ENCODE data around the gene KRT35.
"Not testable (repeated sequence)": the region's sequence is repeated elsewhere in the genome, so short reads cannot be mapped to it uniquely, and the experiment has no call there.

Gene KRT35

DNA sequence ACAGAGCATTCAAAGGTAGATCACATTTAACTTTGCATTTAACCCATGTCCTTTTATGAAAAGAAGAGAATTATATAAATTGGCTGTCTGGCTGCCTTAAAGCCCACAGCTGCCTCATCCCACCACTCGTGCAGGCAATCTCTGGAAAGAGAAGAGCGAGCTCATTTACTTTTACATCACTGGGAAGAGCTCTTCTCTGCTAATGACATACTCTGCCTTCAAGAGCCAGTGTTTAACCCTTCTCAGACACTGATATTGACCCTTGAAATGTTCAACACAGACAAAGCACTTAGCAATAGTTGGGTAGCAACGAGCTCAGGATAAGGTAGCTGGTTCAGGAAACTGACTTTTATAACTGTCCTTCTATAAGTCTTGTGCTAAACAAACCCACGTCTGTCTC, 46.9 kb downstream of the KRT35 start:
- no peak overlapping the region for H3K18ac ChIP-seq (ENCODE audit: low read length)
- no peak overlapping the region for H4K12ac ChIP-seq (ENCODE audit: low read depth, low read length)
- H3K4me2 ChIP-seq (ENCODE audit: low read length): no peak overlapping the region
- H3K27ac ChIP-seq (ENCODE audit: low read depth, low read length): no peak overlapping the region
- H3K4me3 ChIP-seq (ENCODE audit: low read depth, low read length): no peak overlapping the region
- no peaks in the 10 kb centered on the region for H3K27me3 ChIP-seq (ENCODE audit: insufficient read depth, low read length)
- DNase-seq: no peak
- no peak overlapping the region for H2BK120ac ChIP-seq (ENCODE audit: insufficient read depth, low read length, poor library complexity)
- no peak overlapping the region for H3K9ac ChIP-seq (ENCODE audit: low read length)
- H3K79me2 ChIP-seq (ENCODE audit: control insufficient read depth, insufficient read depth, low read length, poor library complexity): no peaks in the 10 kb centered on the region
- H3K36me3 ChIP-seq (ENCODE audit: control insufficient read depth in 1 of 2, insufficient read depth in 2 of 2, low read length in 2 of 2): no peaks in the 10 kb centered on the region
- H4K8ac ChIP-seq (ENCODE audit: low read depth, low read length): no peak overlapping the region
- H2AK5ac ChIP-seq (ENCODE audit: low read length): no peak overlapping the region
- H3K4ac ChIP-seq (ENCODE audit: low read depth, low read length): no peak overlapping the region
- no peaks in the 10 kb centered on the region for H3K9me3 ChIP-seq (ENCODE audit: insufficient read depth, low read depth, low read length)
- no peak overlapping the region for H3K14ac ChIP-seq (ENCODE audit: low read length)
- no peaks in the 10 kb centered on the region for H3K79me1 ChIP-seq (ENCODE audit: low read length)
- H2BK12ac ChIP-seq (ENCODE audit: low read length): no peak overlapping the region
- no CpG with 5 or more reads among the region's 4 CpGs for WGBS (ENCODE audit: extremely low coverage, insufficient coverage, insufficient read length)
- no peak overlapping the region for H4K91ac ChIP-seq (ENCODE audit: low read depth, low read length)
- H3K23ac ChIP-seq (ENCODE audit: low read length): no peak overlapping the region
- H3K4me1 ChIP-seq (ENCODE audit: control insufficient read depth in 1 of 2, insufficient read depth in 2 of 2, low read length in 2 of 2): no peaks in the 10 kb centered on the region
- no peak overlapping the region for H2BK5ac ChIP-seq (ENCODE audit: low read depth, low read length, poor library complexity)
- no peak overlapping the region for H2AFZ ChIP-seq (ENCODE audit: insufficient read depth, low read length, poor library complexity)

DNA sequence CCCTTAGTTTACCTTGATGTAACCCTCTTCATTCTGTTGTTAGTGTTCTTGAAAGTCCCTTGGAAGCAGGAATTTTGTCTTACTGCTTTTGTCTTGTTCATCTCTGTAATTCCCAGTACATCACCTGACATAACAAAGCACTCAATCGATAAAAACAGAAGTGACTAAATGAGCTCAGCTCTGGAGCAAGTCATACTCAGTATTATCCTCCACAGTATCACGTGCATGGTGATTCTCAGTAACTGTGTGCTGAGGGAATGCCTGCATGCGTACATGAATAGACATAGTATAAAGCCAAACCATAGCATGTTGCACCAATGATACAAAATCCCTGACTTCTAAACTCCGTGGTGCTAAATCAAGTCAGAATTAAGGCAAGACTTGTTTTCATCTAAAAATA, 47.4 kb downstream of the KRT35 start:
- Histone ChIP-seq H2BK12ac (ENCODE audit: low read length) (no peak overlapping the region), H3K4me1 (ENCODE audit: control insufficient read depth in 1 of 2, insufficient read depth in 2 of 2, low read length in 2 of 2) (no peaks in the 10 kb centered on the region)
- WGBS (ENCODE audit: extremely low coverage, insufficient coverage, insufficient read length): no CpG with 5 or more reads among the region's 4 CpGs

GRCh38 chr17:41430376-41430775, 50.6 kb downstream of the KRT35 start:
- not testable (repeated sequence) for H2BK5ac ChIP-seq (ENCODE audit: low read depth, low read length, poor library complexity); H3K9ac ChIP-seq (ENCODE audit: low read length); H3K79me2 ChIP-seq (ENCODE audit: control insufficient read depth, insufficient read depth, low read length, poor library complexity); H2AFZ ChIP-seq (ENCODE audit: insufficient read depth, low read length, poor library complexity); H3K4me1 ChIP-seq (ENCODE audit: control insufficient read depth in 1 of 2, insufficient read depth in 2 of 2, low read length in 2 of 2); H3K4me2 ChIP-seq (ENCODE audit: low read length); H3K9me3 ChIP-seq (ENCODE audit: insufficient read depth, low read depth, low read length); H3K23ac ChIP-seq (ENCODE audit: low read length); H2AK5ac ChIP-seq (ENCODE audit: low read length); H3K18ac ChIP-seq (ENCODE audit: low read length); H2BK12ac ChIP-seq (ENCODE audit: low read length); H3K27ac ChIP-seq (ENCODE audit: low read depth, low read length); DNase-seq; H3K4ac ChIP-seq (ENCODE audit: low read depth, low read length); H2BK120ac ChIP-seq (ENCODE audit: insufficient read depth, low read length, poor library complexity); H4K8ac ChIP-seq (ENCODE audit: low read depth, low read length); H3K4me3 ChIP-seq (ENCODE audit: low read depth, low read length); H3K27me3 ChIP-seq (ENCODE audit: insufficient read depth, low read length); H3K36me3 ChIP-seq (ENCODE audit: control insufficient read depth in 1 of 2, insufficient read depth in 2 of 2, low read length in 2 of 2); H4K12ac ChIP-seq (ENCODE audit: low read depth, low read length); H3K14ac ChIP-seq (ENCODE audit: low read length); H4K91ac ChIP-seq (ENCODE audit: low read depth, low read length); H3K79me1 ChIP-seq (ENCODE audit: low read length)
- no CpG with 5 or more reads among the region's 9 CpGs for WGBS (ENCODE audit: extremely low coverage, insufficient coverage, insufficient read length)

More for the DNA sequence above, 47.4 kb downstream of the KRT35 start:
- H3K4ac ChIP-seq (ENCODE audit: low read depth, low read length): no peak overlapping the region
- H3K79me2 ChIP-seq (ENCODE audit: control insufficient read depth, insufficient read depth, low read length, poor library complexity): no peaks in the 10 kb centered on the region
- no peak overlapping the region for H3K9ac ChIP-seq (ENCODE audit: low read length)
- no peaks in the 10 kb centered on the region for H3K27me3 ChIP-seq (ENCODE audit: insufficient read depth, low read length)
- no peak overlapping the region for H3K4me2 ChIP-seq (ENCODE audit: low read length)
- H2AK5ac ChIP-seq (ENCODE audit: low read length): no peak overlapping the region
- H3K36me3 ChIP-seq (ENCODE audit: control insufficient read depth in 1 of 2, insufficient read depth in 2 of 2, low read length in 2 of 2): no peaks in the 10 kb centered on the region
- no peak overlapping the region for H3K4me3 ChIP-seq (ENCODE audit: low read depth, low read length)
- no peak overlapping the region for H2BK120ac ChIP-seq (ENCODE audit: insufficient read depth, low read length, poor library complexity)
- no peak overlapping the region for H3K18ac ChIP-seq (ENCODE audit: low read length)
- H3K27ac ChIP-seq (ENCODE audit: low read depth, low read length): no peak overlapping the region
- no peak overlapping the region for H3K14ac ChIP-seq (ENCODE audit: low read length)
- no peak overlapping the region for H4K91ac ChIP-seq (ENCODE audit: low read depth, low read length)
- no peaks in the 10 kb centered on the region for H3K9me3 ChIP-seq (ENCODE audit: insufficient read depth, low read depth, low read length)
- H3K79me1 ChIP-seq (ENCODE audit: low read length): no peaks in the 10 kb centered on the region
- DNase-seq: no peak
- no peak overlapping the region for H2AFZ ChIP-seq (ENCODE audit: insufficient read depth, low read length, poor library complexity)
- H2BK5ac ChIP-seq (ENCODE audit: low read depth, low read length, poor library complexity): no peak overlapping the region
- H4K8ac ChIP-seq (ENCODE audit: low read depth, low read length): no peak overlapping the region
- H4K12ac ChIP-seq (ENCODE audit: low read depth, low read length): no peak overlapping the region
- H3K23ac ChIP-seq (ENCODE audit: low read length): no peak overlapping the region

- no CpG with 5 or more reads among the region's 7 CpGs for WGBS (ENCODE audit: extremely low coverage, insufficient coverage, insufficient read length)
- no peak overlapping the region for H2BK120ac ChIP-seq (ENCODE audit: insufficient read depth, low read length, poor library complexity)
Observed at GRCh38 chr17:41429667-41430066, 51.3 kb downstream of the KRT35 start.

More at GRCh38 chr17:41429667-41430066, 51.3 kb downstream of the KRT35 start:
- Histone ChIP-seq H3K9ac (ENCODE audit: low read length) (no peak overlapping the region), H3K36me3 (ENCODE audit: control insufficient read depth in 1 of 2, insufficient read depth in 2 of 2, low read length in 2 of 2) (no peaks in the 10 kb centered on the region), H3K79me1 (ENCODE audit: low read length) (no peaks in the 10 kb centered on the region), H3K18ac (ENCODE audit: low read length) (no peak overlapping the region), H2AK5ac (ENCODE audit: low read length) (no peak overlapping the region), H3K9me3 (ENCODE audit: insufficient read depth, low read depth, low read length) (no peaks in the 10 kb centered on the region), H3K4ac (ENCODE audit: low read depth, low read length) (no peak overlapping the region), H2BK5ac (ENCODE audit: low read depth, low read length, poor library complexity) (no peak overlapping the region), H3K23ac (ENCODE audit: low read length) (no peak overlapping the region), H3K4me2 (ENCODE audit: low read length) (no peak overlapping the region), H3K4me3 (ENCODE audit: low read depth, low read length) (no peak overlapping the region), H4K12ac (ENCODE audit: low read depth, low read length) (no peak overlapping the region), H2BK12ac (ENCODE audit: low read length) (no peak overlapping the region), H3K27me3 (ENCODE audit: insufficient read depth, low read length) (no peaks in the 10 kb centered on the region), H3K79me2 (ENCODE audit: control insufficient read depth, insufficient read depth, low read length, poor library complexity) (no peaks in the 10 kb centered on the region), H3K4me1 (ENCODE audit: control insufficient read depth in 1 of 2, insufficient read depth in 2 of 2, low read length in 2 of 2) (no peaks in the 10 kb centered on the region), H2AFZ (ENCODE audit: insufficient read depth, low read length, poor library complexity) (no peak overlapping the region), H4K8ac (ENCODE audit: low read depth, low read length) (no peak overlapping the region), H3K27ac (ENCODE audit: low read depth, low read length) (no peak overlapping the region), H4K91ac (ENCODE audit: low read depth, low read length) (no peak overlapping the region), H3K14ac (ENCODE audit: low read length) (no peak overlapping the region)
- DNase-seq: no peak

Measured in trophoblast cell (in vitro differentiated cells and primary cell).